Pancreas (tissue), 10 donors: ENCODE measurements around the gene RAPGEF5. TPM values are rescaled to one million over a fixed set of nuclear protein-coding genes. Genes with fewer than 3 reads are reported as not detected.

ENCODE experiments used
- ATAC-seq, 4 donors: fragments of 200-7000 bp; cut with Tn5 transposase; one replicate each; pipeline versions ENCODE4 v1.8.0 to v1.9.1; 2020; ENCODE audit warnings: mild to moderate bottlenecking in 4 of 4, moderate library complexity in 4 of 4
- DNase-seq, 6 donors: peaks; one replicate each; pipeline ENCODE4 v3.0.0-alpha.2; 2020
- FAIRE-seq: peaks from 2 replicates; lab custom pipeline; 2012; peaks lifted over from hg19 to GRCh38; lab: Jason Lieb, UNC
- H3K27ac ChIP-seq, 4 donors: fragments of 200-600 bp; sonication (generic); 1 replicate in 3 of 4; 2 replicates in 1 of 4; pipeline versions ENCODE4 v1.5.0 to v1.8.0; 2020
- H3K27me3 ChIP-seq, 4 donors: fragments of 200-600 bp; one replicate each; pipeline ENCODE4 v1.8.0; 2021
- H3K36me3 ChIP-seq, 3 donors: fragments of 200-600 bp; sonication (generic) in 1 of 3; one replicate each; pipeline versions ENCODE4 v1.5.0 to v1.8.0; 2020 to 2021
- H3K4me1 ChIP-seq, 3 donors: fragments of 200-600 bp; one replicate each; pipeline ENCODE4 v1.8.0; 2021
- H3K4me3 ChIP-seq, 4 donors: fragments of 200-600 bp; sonication (generic) in 2 of 4; one replicate each; pipeline versions ENCODE4 v1.5.0 to v1.8.0; 2020 to 2021
- H3K9me3 ChIP-seq, 4 donors: fragments of 200-600 bp; one replicate each; pipeline ENCODE4 v1.8.0; 2021
- WGBS, 2 donors: extraction: QIAGEN DNeasy Blood & Tissue Kit; methylation state at CpG; one replicate each; pipeline ENCODE4 v1.1.7; 2013; 5-methylcytosine and 5-hydroxymethylcytosine counted together
- intact Hi-C, 3 donors: fragments of 100-400 bp; cut with DNase I; formaldehyde crosslinking; loops; one replicate each; pipeline versions ENCODE4 v1.11.1 to v1.14.2; 2022
- polyA plus RNA-seq, 2 donors: library from polyadenylated mRNA; stranded (reverse); fragments of 200-250 nt; gene quantifications; one replicate each; pipeline ENCODE4 v1.2.3, GENCODE V29; 2013
- total RNA-seq, 6 donors: library from RNA; stranded (reverse); fragmentation: NEBNext Ultra II Directional in 4 of 6; extraction: Animal tissue kit (Norgen Biotek cat#: 25700) in 4 of 6; gene quantifications; one replicate each; pipeline versions ENCODE4 v1.2.1 to v1.2.4, GENCODE V29; 2021 to 2023
- TF ChIP-seq, protein P1 (sequence below), 4 donors: fragments of 200-600 bp; sonication (generic) in 3 of 4; IDR thresholded peaks; one replicate each; pipeline versions ENCODE4 v1.5.0 to v1.8.0; 2021; ENCODE audit warnings: antibody characterized with exemption in 4 of 4
- donor health status: healthy with polysubstance abuse.
- donor health status: DM: no; HTN: no; CAD: no; lungs with moderate emphysema.
- donor health status: DM: no; HTN: no; CAD: no.
- donor health status: control.
- donor health status: control.
- donor health status: Bipolar disorder and iron deficiency.
- donor health status: DM: yes; HTN: yes; CAD: no.
- donor health status: DM: no; HTN: no; CAD: no.
- donor health status: DM: no; HTN: no; CAD: no.
- donor health status: DM: yes; HTN: yes; CAD: no.

Gene RAPGEF5
- total and polyA plus RNA-seq, 8 donors, result 7.5 to 38.9 (median 29.1) TPM

DNA sequence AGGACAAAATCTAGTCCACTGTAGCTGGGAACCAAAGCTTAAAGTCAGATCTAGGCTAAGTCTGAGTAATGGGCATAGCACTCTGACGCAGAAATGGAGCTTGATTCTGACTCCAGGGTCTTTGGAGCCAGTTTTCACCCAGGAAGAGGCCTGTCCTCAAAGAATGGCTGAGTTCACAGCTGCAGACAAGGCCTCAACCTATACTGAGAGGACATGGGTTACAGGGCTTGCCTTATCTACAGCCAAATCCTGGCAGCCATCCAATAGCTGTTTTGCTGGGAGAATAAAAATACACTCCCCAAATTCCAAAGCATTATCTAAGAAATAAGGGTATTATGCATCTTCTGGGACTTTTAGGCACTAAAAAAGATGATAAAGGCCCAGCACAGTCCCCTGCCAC lies 154.8 kb downstream of the RAPGEF5 start:
- intact Hi-C loops, result no loop called here
- Histone ChIP-seq H3K27ac (peak overlapping the region in 1 of 4 donors; percentile 14), H3K27me3 (no peaks in the 10 kb centered on the region), H3K4me3 (no peak overlapping the region), H3K9me3 (no peaks in the 10 kb centered on the region), H3K4me1 (peaks cover 16 to 33% (median 32%) of the 10 kb centered on the region in 3 donors), H3K36me3 (no peaks in the 10 kb centered on the region)
- FAIRE-seq (no peak), ATAC-seq (peak in 3 of 4 donors; percentile 34 to 43 (median 41)), DNase-seq (no peak)
- TF ChIP-seq, protein P1, sequence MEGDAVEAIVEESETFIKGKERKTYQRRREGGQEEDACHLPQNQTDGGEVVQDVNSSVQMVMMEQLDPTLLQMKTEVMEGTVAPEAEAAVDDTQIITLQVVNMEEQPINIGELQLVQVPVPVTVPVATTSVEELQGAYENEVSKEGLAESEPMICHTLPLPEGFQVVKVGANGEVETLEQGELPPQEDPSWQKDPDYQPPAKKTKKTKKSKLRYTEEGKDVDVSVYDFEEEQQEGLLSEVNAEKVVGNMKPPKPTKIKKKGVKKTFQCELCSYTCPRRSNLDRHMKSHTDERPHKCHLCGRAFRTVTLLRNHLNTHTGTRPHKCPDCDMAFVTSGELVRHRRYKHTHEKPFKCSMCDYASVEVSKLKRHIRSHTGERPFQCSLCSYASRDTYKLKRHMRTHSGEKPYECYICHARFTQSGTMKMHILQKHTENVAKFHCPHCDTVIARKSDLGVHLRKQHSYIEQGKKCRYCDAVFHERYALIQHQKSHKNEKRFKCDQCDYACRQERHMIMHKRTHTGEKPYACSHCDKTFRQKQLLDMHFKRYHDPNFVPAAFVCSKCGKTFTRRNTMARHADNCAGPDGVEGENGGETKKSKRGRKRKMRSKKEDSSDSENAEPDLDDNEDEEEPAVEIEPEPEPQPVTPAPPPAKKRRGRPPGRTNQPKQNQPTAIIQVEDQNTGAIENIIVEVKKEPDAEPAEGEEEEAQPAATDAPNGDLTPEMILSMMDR (IDR thresholded peaks at IDR 0.05), result no peak
- 89 to 94% methylated on average over 1 of the region's 1 CpG for WGBS, 2 donors

DNA sequence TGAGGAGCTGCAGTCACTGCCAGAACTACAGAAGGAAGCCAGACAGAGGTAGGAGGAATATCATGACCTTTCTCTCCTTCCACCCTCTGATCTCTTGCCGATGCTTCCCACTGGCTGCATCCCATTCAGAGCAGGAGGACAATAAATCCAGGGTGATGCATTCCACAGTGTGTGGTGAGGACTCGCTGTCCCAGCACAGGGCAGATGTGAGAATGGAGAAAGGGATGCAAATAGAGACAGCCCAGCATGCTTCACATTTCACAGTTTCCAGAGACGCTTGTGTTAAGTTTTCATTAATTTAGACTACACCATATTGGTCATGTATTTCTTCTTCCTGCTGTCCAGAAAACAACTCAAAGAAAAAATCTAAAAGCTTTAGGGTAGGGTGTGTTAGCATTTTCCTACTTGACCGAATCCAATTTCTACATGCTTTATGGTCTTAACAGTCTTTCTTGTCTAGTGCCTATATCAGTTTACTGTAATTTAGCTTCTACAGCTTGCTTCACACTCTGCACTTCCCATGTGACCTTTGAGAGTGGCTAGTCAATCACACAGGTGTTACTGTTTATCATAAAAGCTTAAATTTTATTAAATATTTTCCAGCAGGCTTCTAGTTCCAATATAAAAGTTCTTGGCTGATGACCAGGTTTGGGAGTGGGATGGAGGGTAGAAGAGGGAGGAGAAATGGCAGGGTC lies 155.6 kb downstream of the RAPGEF5 start:
- DNase-seq (no peak), FAIRE-seq (no peak), ATAC-seq (peak in 3 of 4 donors; percentile 58 to 73 (median 60))
- 75 to 81% methylated on average over 4 of the region's 4 CpGs for WGBS, 2 donors
- no peaks in the 10 kb centered on the region for H3K9me3 ChIP-seq
- intact Hi-C loops, result no loop called here
- TF ChIP-seq, protein P1 (IDR thresholded peaks at IDR 0.05), result no peak
- no peaks in the 10 kb centered on the region for H3K27me3 ChIP-seq
- H3K4me1 ChIP-seq, result peaks cover 16 to 33% (median 32%) of the 10 kb centered on the region in 3 donors
- H3K36me3 ChIP-seq, result no peaks in the 10 kb centered on the region
- H3K27ac ChIP-seq, result peak overlapping the region in 1 of 4 donors; percentile 14
- H3K4me3 ChIP-seq, result no peak overlapping the region

DNA sequence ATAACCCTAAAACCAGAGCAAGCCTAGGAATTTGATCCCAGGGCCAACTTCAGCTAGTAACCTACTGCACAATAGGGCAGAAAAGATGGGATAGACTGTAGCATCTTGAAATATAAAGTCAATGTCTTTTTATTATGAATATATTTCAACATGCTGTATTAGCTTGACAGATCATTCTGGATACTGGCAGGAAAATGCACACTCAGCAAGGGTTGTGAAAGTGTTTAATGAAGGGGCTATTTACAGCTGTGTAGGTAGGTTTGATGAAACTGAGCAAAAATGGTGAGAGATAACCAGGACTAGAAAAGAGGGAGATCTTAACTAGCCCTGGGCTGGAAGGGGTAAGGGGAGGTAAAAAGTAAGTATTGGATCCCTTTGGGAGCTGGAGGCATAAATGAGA lies 156.2 kb downstream of the RAPGEF5 start:
- no peaks in the 10 kb centered on the region for H3K9me3 ChIP-seq
- TF ChIP-seq, protein P1 (IDR thresholded peaks at IDR 0.05), result no peak
- no peak for FAIRE-seq

DNA sequence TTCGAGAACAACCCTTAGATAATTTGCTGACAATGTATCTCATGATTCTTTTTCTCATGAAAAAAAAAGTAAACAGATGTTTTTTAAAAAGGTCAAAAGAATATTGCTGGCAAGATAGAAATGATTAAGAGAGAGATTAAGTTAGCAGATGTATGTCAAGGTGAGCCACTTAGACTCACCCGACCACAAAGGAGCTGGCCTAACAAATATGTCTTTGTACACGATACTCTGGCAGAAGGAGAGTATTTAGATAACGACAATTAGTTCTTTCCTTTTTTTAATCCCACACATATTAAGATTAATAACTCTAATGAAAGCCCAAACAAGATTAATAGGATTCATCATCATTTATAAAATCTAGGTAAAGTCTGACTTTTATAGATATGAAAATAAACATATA lies 156.7 kb downstream of the RAPGEF5 start:
- intact Hi-C loops, result no loop called here
- H3K36me3 ChIP-seq, result no peaks in the 10 kb centered on the region
- H3K27me3 ChIP-seq, result no peaks in the 10 kb centered on the region
- ATAC-seq, result peak in 3 of 4 donors; percentile 58 to 65 (median 65)
- no peaks in the 10 kb centered on the region for H3K9me3 ChIP-seq
- TF ChIP-seq, protein P1 (IDR thresholded peaks at IDR 0.05), result no peak
- peaks cover 16 to 32% (median 30%) of the 10 kb centered on the region in 3 donors for H3K4me1 ChIP-seq
- no peak for DNase-seq
- no peak for FAIRE-seq
- no peak overlapping the region for H3K4me3 ChIP-seq
- H3K27ac ChIP-seq, result no peak overlapping the region
- WGBS, 2 donors, result 13 to 19% methylated on average over 4 of the region's 4 CpGs

More for the DNA sequence above, 156.2 kb downstream of the RAPGEF5 start:
- DNase-seq (no peak), ATAC-seq (peak in 2 of 4 donors; percentile 4 to 17)
- no peak overlapping the region for H3K27ac ChIP-seq
- no peaks in the 10 kb centered on the region for H3K36me3 ChIP-seq
- H3K4me1 ChIP-seq, result peaks cover 16 to 33% (median 32%) of the 10 kb centered on the region in 3 donors
- H3K4me3 ChIP-seq, result no peak overlapping the region
- H3K27me3 ChIP-seq, result no peaks in the 10 kb centered on the region
- intact Hi-C loops, result no loop called here

DNA sequence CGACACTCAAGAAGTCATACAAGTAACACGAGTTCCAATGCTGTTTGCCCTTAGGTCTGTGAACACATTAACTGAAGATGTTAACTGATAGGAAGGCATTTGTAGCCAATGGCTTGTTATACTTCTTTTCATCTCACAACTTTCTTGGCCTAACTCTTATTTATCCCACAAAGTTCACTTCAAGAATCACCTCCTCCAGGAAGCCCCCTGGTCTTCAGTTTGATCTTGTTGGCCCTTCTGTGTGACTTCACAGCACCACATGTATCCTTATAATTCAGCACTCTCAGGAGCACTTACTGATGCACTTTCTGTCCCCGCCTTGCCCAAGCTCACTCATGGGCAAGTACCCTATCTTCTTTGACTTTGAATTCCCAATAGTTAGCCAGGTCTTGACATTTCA lies 159.6 kb downstream of the RAPGEF5 start:
- Histone ChIP-seq H3K4me1 (peaks cover 10 to 32% (median 24%) of the 10 kb centered on the region in 3 donors), H3K4me3 (no peak overlapping the region), H3K36me3 (no peaks in the 10 kb centered on the region), H3K9me3 (no peaks in the 10 kb centered on the region), H3K27ac (no peak overlapping the region), H3K27me3 (no peaks in the 10 kb centered on the region)
- TF ChIP-seq, protein P1 (IDR thresholded peaks at IDR 0.05), result no peak
- FAIRE-seq, result no peak
- intact Hi-C loops, result no loop called here
- ATAC-seq, result no peak
- 96% methylated on average over 3 of the region's 3 CpGs for WGBS, 2 donors
- no peak for DNase-seq
